Measurements from ENCODE around the gene SYNPR.

GRCh38 chr3:63644212-63644797 is 366.2 kb downstream of the SYNPR start:
- TF ChIP-seq CTCF (IDR thresholded peaks at IDR 0.05) (no peak), POLR2AphosphoS5 (IDR thresholded peaks at IDR 0.05) (no peak), EP300 (IDR thresholded peaks at IDR 0.05) (no peak)
